CD4-positive, alpha-beta T cell (primary cell): ENCODE data around the gene OR2A14. TPM values are rescaled to one million over a fixed set of nuclear protein-coding genes. Genes with fewer than 3 reads are reported as not detected.

Experiments
- ATAC-seq: fragments of 200-7000 bp; cut with Tn5 transposase; one replicate; pipeline ENCODE4 v1.10.0; 2022; ENCODE audit warnings: mild to moderate bottlenecking; ENCODE audit not compliant: poor library complexity
- CTCF ChIA-PET: fragments of 350-600 bp; sonication (Branson Sonifier 250); formaldehyde crosslinking; loops from one replicate; lab custom pipeline; 2021; ENCODE audit warnings: antibody characterized with exemption, inconsistent platforms; lab: Charles Lee
- POLR2A ChIA-PET: fragments of 350-600 bp; sonication (Branson Sonifier 250); formaldehyde crosslinking; loops from one replicate; lab custom pipeline; 2021; ENCODE audit warnings: antibody characterized with exemption, inconsistent platforms; lab: Charles Lee
- DNase-seq, 14 experiments: peaks; one replicate each; pipeline ENCODE4 v3.0.0-alpha.2; 2013 to 2020; ENCODE audit warnings: mixed read lengths in 2 of 14
- H3K27ac ChIP-seq, 2 donors: one replicate each; pipeline versions ENCODE4 v1.5.1 to v1.7.0; 2013; ENCODE audit warnings: low read length in 2 of 2, low read depth in 1 of 2, mild to moderate bottlenecking in 1 of 2
- H3K27me3 ChIP-seq, 2 experiments: 1 replicate in 1 of 2; 2 replicates in 1 of 2; pipeline versions ENCODE4 v1.6.1 to v1.7.0; 2013; ENCODE audit warnings: low read length in 2 of 2, control low read depth in 1 of 2, mild to moderate bottlenecking in 1 of 2, moderate library complexity in 1 of 2; ENCODE audit not compliant: insufficient read depth in 2 of 2, control insufficient read depth in 1 of 2
- H3K36me3 ChIP-seq: one replicate; pipeline ENCODE4 v1.6.1; 2013; ENCODE audit warnings: low read length, control low read depth; ENCODE audit not compliant: insufficient read depth
- H3K4me1 ChIP-seq: one replicate; pipeline ENCODE4 v1.6.1; 2013; ENCODE audit warnings: low read length, control low read depth; ENCODE audit not compliant: insufficient read depth
- H3K4me3 ChIP-seq: one replicate; pipeline ENCODE4 v1.5.1; 2013; ENCODE audit warnings: mild to moderate bottlenecking, low read length, moderate library complexity
- H3K9me3 ChIP-seq, 2 experiments: 1 replicate in 1 of 2; 2 replicates in 1 of 2; pipeline versions ENCODE4 v1.6.1 to v1.7.0; 2013; ENCODE audit warnings: low read length in 2 of 2, mild to moderate bottlenecking in 2 of 2, control low read depth in 1 of 2, moderate library complexity in 1 of 2; ENCODE audit not compliant: control insufficient read depth in 1 of 2, insufficient read depth in 1 of 2
- H3K27ac Mint-ChIP-seq: one replicate; pipeline ENCODE4 v1.8.0; 2020; ENCODE audit warnings: mixed read lengths
- H3K27me3 Mint-ChIP-seq: one replicate; pipeline ENCODE4 v1.8.0; 2021; ENCODE audit warnings: mixed read lengths
- H3K36me3 Mint-ChIP-seq: one replicate; pipeline ENCODE4 v1.8.0; 2021; ENCODE audit warnings: low read depth, mixed read lengths
- H3K4me1 Mint-ChIP-seq: one replicate; pipeline ENCODE4 v1.8.0; 2021; ENCODE audit warnings: low read depth, mixed read lengths
- H3K4me3 Mint-ChIP-seq: one replicate; pipeline ENCODE4 v1.8.0; 2020; ENCODE audit warnings: mild to moderate bottlenecking, mixed read lengths
- H3K9me3 Mint-ChIP-seq: one replicate; pipeline ENCODE4 v1.8.0; 2020; ENCODE audit warnings: mixed read lengths
- intact Hi-C, 2 experiments: fragments of 100-400 bp; cut with DNase I in 1 of 2; cut with micrococcal nuclease in 1 of 2; formaldehyde crosslinking; loops; one replicate each; pipeline versions ENCODE4 v1.15.1 to v1.9.0; 2023 to 2025; cut with DNase I, micrococcal nuclease
- total RNA-seq, 174 experiments: library from RNA in 2 of 174; stranded (reverse) in 2 of 174; gene quantifications; one replicate each; pipeline ENCODE4 v1.2.3 and lab custom pipeline; 2021 to 2026
- TF ChIP-seq, protein P1 (sequence below): fragments of 200-600 bp; IDR thresholded peaks from one replicate; pipeline ENCODE4 v1.8.0; 2022; ENCODE audit warnings: antibody characterized with exemption, mild to moderate bottlenecking

Gene OR2A14
- total RNA-seq, 2 experiments from 2014 or later = not detected

DNA sequence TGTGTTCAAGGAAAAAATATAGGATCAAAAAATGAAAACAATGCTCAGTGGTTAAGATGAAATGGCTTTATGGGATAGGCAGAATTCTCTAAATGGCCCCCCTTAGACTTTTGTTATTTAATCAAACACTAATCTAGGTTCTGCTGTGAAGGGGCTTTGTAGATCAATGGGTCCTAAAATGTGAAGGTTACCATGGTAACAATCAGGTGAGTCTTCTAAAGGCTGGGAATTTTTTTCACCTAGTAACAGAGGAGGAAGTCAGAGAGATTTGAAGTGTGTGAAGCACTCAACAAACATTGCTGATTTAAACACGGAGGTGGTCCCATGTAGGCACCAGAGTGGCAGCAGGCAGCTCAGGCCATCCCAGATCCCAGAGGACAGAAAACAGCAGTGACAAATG lies 11.1 kb downstream of the OR2A14 start:
- no peaks in the 10 kb centered on the region for H3K4me1 ChIP-seq
- H3K4me3 ChIP-seq = no peak overlapping the region
- ATAC-seq (no peak), DNase-seq (no peak)
- intact Hi-C loops = no loop called here
- peaks cover 3% of the 10 kb centered on the region for H3K27me3 Mint-ChIP-seq
- no peaks in the 10 kb centered on the region for H3K4me1 Mint-ChIP-seq
- no peaks in the 10 kb centered on the region for H3K36me3 Mint-ChIP-seq
- no peak overlapping the region for H3K27ac ChIP-seq
- TF ChIP-seq, protein P1, sequence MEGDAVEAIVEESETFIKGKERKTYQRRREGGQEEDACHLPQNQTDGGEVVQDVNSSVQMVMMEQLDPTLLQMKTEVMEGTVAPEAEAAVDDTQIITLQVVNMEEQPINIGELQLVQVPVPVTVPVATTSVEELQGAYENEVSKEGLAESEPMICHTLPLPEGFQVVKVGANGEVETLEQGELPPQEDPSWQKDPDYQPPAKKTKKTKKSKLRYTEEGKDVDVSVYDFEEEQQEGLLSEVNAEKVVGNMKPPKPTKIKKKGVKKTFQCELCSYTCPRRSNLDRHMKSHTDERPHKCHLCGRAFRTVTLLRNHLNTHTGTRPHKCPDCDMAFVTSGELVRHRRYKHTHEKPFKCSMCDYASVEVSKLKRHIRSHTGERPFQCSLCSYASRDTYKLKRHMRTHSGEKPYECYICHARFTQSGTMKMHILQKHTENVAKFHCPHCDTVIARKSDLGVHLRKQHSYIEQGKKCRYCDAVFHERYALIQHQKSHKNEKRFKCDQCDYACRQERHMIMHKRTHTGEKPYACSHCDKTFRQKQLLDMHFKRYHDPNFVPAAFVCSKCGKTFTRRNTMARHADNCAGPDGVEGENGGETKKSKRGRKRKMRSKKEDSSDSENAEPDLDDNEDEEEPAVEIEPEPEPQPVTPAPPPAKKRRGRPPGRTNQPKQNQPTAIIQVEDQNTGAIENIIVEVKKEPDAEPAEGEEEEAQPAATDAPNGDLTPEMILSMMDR = no peak
- H3K36me3 ChIP-seq = no peaks in the 10 kb centered on the region
- no peak overlapping the region for H3K27ac Mint-ChIP-seq
- no peak overlapping the region for H3K4me3 Mint-ChIP-seq
- H3K9me3 Mint-ChIP-seq = no peaks in the 10 kb centered on the region
- POLR2A ChIA-PET = no interaction called here
- no peaks in the 10 kb centered on the region for H3K27me3 ChIP-seq
- CTCF ChIA-PET = interaction anchor here (1.2 kb wide), 1 partner anchor 23 kb away, joined by 3 read pairs; no protein-coding TSS in a partner anchor
- H3K9me3 ChIP-seq = no peaks in the 10 kb centered on the region

DNA sequence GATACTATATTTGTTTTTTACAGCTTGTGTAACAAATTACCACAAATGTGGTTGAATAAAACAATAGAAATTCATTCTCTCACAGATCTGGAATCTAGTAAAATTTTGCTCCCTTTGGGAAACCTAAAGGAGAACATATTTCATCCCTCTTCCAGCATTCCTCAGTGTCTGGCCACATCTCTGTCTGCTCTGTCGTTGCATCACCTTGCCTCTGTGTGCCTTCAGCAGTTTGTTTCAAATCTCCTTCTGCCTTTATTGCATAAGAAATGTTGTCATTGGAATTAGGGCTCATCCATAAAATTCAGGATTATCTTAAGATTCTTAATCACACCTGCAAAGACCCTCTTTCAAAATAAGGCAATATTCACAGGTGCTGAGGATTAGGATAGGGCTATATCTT lies 14.5 kb downstream of the OR2A14 start:
- ChIA-PET POLR2A (no interaction called here), CTCF (interaction anchor here (1.1 kb wide), 1 partner anchor 10 kb away, joined by 4 read pairs; no protein-coding TSS in a partner anchor)
- no peaks in the 10 kb centered on the region for H3K36me3 ChIP-seq
- no peaks in the 10 kb centered on the region for H3K36me3 Mint-ChIP-seq
- H3K4me1 ChIP-seq = no peaks in the 10 kb centered on the region
- no peaks in the 10 kb centered on the region for H3K27me3 Mint-ChIP-seq
- no peak overlapping the region for H3K27ac Mint-ChIP-seq
- H3K9me3 ChIP-seq = no peaks in the 10 kb centered on the region
- no peak overlapping the region for H3K27ac ChIP-seq
- no peak overlapping the region for H3K4me3 ChIP-seq
- no peak overlapping the region for H3K4me3 Mint-ChIP-seq
- ATAC-seq (no peak), DNase-seq (no peak)
- H3K4me1 Mint-ChIP-seq = no peaks in the 10 kb centered on the region
- TF ChIP-seq, protein P1 = no peak
- no peaks in the 10 kb centered on the region for H3K27me3 ChIP-seq
- no peaks in the 10 kb centered on the region for H3K9me3 Mint-ChIP-seq
- intact Hi-C loops = no loop called here

DNA sequence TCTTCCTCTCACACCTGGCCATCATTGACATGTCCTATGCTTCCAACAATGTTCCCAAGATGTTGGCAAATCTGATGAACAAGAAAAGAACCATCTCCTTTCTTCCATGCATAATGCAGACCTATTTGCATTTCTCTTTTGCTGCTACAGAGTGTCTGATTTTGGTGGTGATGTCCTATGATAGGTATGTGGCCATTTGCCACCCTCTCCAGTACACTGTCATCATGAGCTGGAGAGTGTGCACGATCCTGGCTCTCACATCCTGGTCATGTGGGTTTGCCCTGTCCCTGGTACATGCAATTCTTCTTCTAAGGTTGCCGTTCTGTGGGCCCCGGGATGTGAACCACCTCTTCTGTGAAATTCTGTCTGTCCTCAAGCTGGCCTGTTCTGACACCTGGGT lies 19.2 kb downstream of the OR2A14 start:
- TF ChIP-seq, protein P1 = no peak
- no peak overlapping the region for H3K27ac ChIP-seq
- no peaks in the 10 kb centered on the region for H3K27me3 ChIP-seq
- H3K4me3 ChIP-seq = no peak overlapping the region
- H3K4me1 Mint-ChIP-seq = no peaks in the 10 kb centered on the region
- H3K9me3 Mint-ChIP-seq = peaks cover 2% of the 10 kb centered on the region
- H3K9me3 ChIP-seq = peaks cover 5 to 6% of the 10 kb centered on the region in 2 experiments
- H3K36me3 ChIP-seq = no peaks in the 10 kb centered on the region
- CTCF ChIA-PET = no interaction called here
- ATAC-seq = no peak
- DNase-seq = no peak
- H3K36me3 Mint-ChIP-seq = no peaks in the 10 kb centered on the region
- H3K27ac Mint-ChIP-seq = no peak overlapping the region
- H3K4me3 Mint-ChIP-seq = no peak overlapping the region
- POLR2A ChIA-PET = no interaction called here
- H3K4me1 ChIP-seq = no peaks in the 10 kb centered on the region
- intact Hi-C loops = no loop called here
- no peaks in the 10 kb centered on the region for H3K27me3 Mint-ChIP-seq
